HFFc6 (cell line): ENCODE results near the gene ITFG1. TPM values are rescaled to one million over a fixed set of nuclear protein-coding genes. Genes with fewer than 3 reads are reported as not detected.
"Not testable (repeated sequence)": the region's sequence is repeated elsewhere in the genome, so short reads cannot be mapped to it uniquely, and the experiment has no call there.

Experiments used
- DNase-seq: peaks from one replicate; pipeline ENCODE4 v3.0.0-alpha.2; 2018
- H3K27ac Mint-ChIP-seq: 2 replicates; pipeline ENCODE4 v1.8.0; 2020; ENCODE audit warnings: mild to moderate bottlenecking, mixed read lengths
- H3K27me3 Mint-ChIP-seq: 2 replicates; pipeline ENCODE4 v1.8.0; 2021; ENCODE audit warnings: mild to moderate bottlenecking, moderate library complexity, mixed read lengths; ENCODE audit not compliant: insufficient read depth
- H3K36me3 Mint-ChIP-seq: 2 replicates; pipeline ENCODE4 v1.8.0; 2021; ENCODE audit warnings: low read depth, mixed read lengths
- H3K4me1 Mint-ChIP-seq: 2 replicates; pipeline ENCODE4 v1.8.0; 2020; ENCODE audit warnings: low read depth, mixed read lengths
- H3K4me3 Mint-ChIP-seq: 2 replicates; pipeline ENCODE4 v1.8.0; 2020; ENCODE audit warnings: mild to moderate bottlenecking, moderate library complexity, mixed read lengths
- H3K9me3 Mint-ChIP-seq: 2 replicates; pipeline ENCODE4 v1.8.0; 2020; ENCODE audit warnings: mild to moderate bottlenecking, mixed read lengths
- CTCF ChIP-seq: fragments of 200-600 bp; sonication (generic); IDR thresholded peaks from 2 replicates; pipeline ENCODE4 v1.5.0; 2021; ENCODE audit warnings: antibody characterized with exemption, mild to moderate bottlenecking
- total RNA-seq, 6 experiments: library from RNA; stranded (reverse); fragmentation: NEBNext Ultra II Directional; extraction: Animal tissue kit (Norgen Biotek cat#: 25700); gene quantifications; 2 replicates in 1 of 6; 3 replicates in 5 of 6; pipeline ENCODE4 v1.2.3, GENCODE V29; 2021

The ITFG1 gene
- total RNA-seq, 6 experiments from 2014 or later, result 65.4 to 96.9 (median 79.4) TPM

DNA sequence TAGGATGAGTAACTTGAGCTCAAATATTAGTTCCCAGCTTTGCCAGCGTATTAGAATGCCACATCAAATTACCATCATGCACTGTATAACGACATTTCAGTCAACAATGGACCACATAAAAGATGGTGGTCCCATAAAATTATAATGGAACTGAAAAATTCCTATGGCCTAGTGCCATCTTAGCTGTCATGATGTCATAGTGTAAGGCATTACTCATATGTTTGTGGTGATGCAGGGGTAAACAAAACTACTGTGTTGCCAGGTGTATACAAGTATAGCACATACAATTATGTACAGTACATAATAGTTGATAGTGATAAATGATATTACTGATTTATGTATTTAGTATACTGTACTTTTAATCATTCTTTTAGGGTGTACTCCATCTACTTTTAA is 262.7 kb downstream of the ITFG1 start:
- no peak overlapping the region for H3K4me3 Mint-ChIP-seq
- no peaks in the 10 kb centered on the region for H3K4me1 Mint-ChIP-seq
- no peaks in the 10 kb centered on the region; the same call in 1 of the 2 replicates for H3K27me3 Mint-ChIP-seq
- DNase-seq, result no peak
- no peak for TF ChIP-seq CTCF
- no peaks in the 10 kb centered on the region for H3K36me3 Mint-ChIP-seq
- no peaks in the 10 kb centered on the region for H3K9me3 Mint-ChIP-seq
- no peak overlapping the region for H3K27ac Mint-ChIP-seq

GRCh38 chr16:47197536-47198179 is 263.2 kb downstream of the ITFG1 start:
- no peak for TF ChIP-seq CTCF
- DNase-seq, result no peak
- Mint-ChIP-seq H3K27ac (no peak overlapping the region), H3K4me1 (no peaks in the 10 kb centered on the region), H3K9me3 (no peaks in the 10 kb centered on the region), H3K4me3 (no peak overlapping the region), H3K27me3 (no peaks in the 10 kb centered on the region; the same call in 1 of the 2 replicates), H3K36me3 (no peaks in the 10 kb centered on the region)

DNA sequence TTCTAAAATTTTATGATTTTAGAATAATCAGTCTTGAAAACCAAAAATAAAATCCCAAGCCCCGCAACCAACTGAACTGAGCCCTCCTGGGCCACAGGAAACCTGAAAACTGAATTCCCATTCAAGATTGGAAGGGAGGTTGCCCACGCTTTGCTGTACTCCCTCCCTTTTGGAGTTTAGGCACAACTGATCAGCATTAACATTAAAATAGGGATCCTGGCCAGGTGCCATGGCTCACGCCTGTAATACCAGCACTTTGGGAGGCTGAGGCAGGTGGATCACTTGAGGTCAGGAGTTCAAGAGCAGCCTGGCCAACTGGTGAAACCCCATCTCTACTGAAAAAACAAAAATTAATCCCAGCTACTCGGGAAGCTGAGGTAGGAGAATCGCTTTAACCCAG is 264.4 kb downstream of the ITFG1 start:
- no peak overlapping the region for H3K4me3 Mint-ChIP-seq
- no peaks in the 10 kb centered on the region for H3K9me3 Mint-ChIP-seq
- DNase-seq, result no peak
- H3K27ac Mint-ChIP-seq, result no peak overlapping the region
- H3K4me1 Mint-ChIP-seq, result no peaks in the 10 kb centered on the region
- no peaks in the 10 kb centered on the region; the same call in 1 of the 2 replicates for H3K27me3 Mint-ChIP-seq
- TF ChIP-seq CTCF, result no peak
- no peaks in the 10 kb centered on the region for H3K36me3 Mint-ChIP-seq

GRCh38 chr16:47182318-47182717 is 278.5 kb downstream of the ITFG1 start:
- Mint-ChIP-seq H3K27me3 (no peaks in the 10 kb centered on the region; the same call in 1 of the 2 replicates), H3K27ac (no peak overlapping the region), H3K36me3 (no peaks in the 10 kb centered on the region), H3K4me1 (no peaks in the 10 kb centered on the region), H3K4me3 (no peak overlapping the region), H3K9me3 (no peaks in the 10 kb centered on the region; the same call in 1 of the 2 replicates)
- no peak for DNase-seq
- TF ChIP-seq CTCF, result no peak

DNA sequence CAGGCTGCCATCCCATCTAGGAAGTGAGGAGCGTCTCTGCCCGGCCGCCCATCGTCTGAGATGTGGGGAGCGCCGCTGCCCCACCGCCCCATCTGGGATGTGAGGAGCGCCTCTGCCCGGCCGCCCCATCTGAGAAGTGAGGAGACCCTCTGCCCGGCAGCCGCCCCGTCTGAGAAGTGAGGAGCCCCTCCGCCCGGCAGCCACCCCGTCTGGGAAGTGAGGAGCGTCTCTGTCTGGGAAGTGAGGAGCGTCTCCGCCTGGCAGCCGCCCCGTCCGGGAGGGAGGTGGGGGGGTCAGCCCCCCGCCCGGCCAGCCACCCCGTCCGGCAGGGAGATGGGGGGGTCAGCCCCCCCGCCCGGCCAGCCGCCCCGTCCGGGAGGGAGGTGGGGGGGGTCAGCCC is 279.8 kb downstream of the ITFG1 start:
- H3K9me3 Mint-ChIP-seq, DNase-seq, H3K36me3 Mint-ChIP-seq, H3K4me3 Mint-ChIP-seq, H3K4me1 Mint-ChIP-seq, H3K27ac Mint-ChIP-seq, H3K27me3 Mint-ChIP-seq: not testable (repeated sequence)

DNA sequence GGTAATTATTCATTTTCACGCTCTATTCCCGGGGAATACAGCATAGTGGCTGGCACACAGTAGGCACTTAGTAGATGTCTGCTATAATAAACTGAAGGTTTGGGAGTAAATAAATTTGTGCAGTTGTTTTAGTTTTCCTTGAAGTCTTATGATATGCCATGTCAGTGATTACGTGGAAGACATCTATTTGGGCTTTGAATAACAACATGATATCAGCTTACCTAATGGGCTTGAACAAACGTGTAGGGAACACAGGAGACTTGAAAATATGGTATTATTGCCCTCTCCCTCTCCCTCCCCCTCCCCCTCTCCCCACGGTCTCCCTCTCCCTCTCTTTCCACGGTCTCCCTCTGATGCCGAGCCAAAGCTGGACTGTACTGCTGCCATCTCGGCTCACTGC is 280.8 kb downstream of the ITFG1 start:
- Mint-ChIP-seq H3K4me3 (no peak overlapping the region), H3K9me3 (no peaks in the 10 kb centered on the region; the same call in 1 of the 2 replicates), H3K27ac (no peak overlapping the region), H3K4me1 (no peaks in the 10 kb centered on the region), H3K36me3 (no peaks in the 10 kb centered on the region), H3K27me3 (no peaks in the 10 kb centered on the region; the same call in 1 of the 2 replicates)
- TF ChIP-seq CTCF, result no peak
- no peak for DNase-seq
